Fibroblast of gingiva (primary cell): ENCODE measurements around the gene IL15RA.
A peak's percentile ranks its signal among the peaks of the same experiment; 100 is the strongest.
"Not testable (repeated sequence)": the region's sequence is repeated elsewhere in the genome, so short reads cannot be mapped to it uniquely, and the experiment has no call there.

Source experiments
- DNase-seq: peaks from one replicate; pipeline ENCODE4 v3.0.0-alpha.2; 2011; ENCODE audit warnings: low read depth

The IL15RA gene

GRCh38 chr10:6005856-6006395, 28.6 kb upstream of the IL15RA start:
- no peak for DNase-seq

DNA sequence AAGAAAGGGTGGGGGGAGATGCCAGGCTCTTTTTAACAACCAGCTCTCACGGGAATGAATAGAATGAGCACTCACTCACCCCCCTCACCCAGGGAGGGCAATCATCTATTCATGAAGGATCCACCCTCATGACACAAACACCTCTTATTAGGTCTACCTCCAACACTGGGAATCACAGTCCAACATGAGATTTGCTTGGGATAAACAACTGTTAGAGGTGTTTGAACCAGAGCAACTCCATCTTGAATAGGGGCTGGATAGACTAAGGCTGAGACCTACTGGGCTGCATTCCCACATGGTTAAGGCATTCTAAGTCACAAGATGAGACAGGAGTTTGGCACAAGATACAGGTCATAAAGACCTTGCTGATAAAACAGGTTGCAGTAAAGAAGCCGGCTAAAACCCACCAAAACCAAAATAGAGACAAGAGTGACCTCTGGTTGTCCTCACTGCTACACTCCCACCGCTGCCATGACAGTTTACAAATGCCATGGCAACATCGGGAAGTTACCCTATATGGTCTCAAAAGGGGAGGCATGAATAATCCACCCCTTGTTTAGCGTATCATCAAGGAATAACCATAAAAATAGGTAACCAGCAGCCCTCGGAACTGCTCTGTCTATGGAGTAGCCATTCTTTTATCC, 27.9 kb upstream of the IL15RA start:
- DNase-seq, result not testable (repeated sequence)

GRCh38 chr10:6002809-6003510, 25.6 kb upstream of the IL15RA start:
- DNase-seq, result no peak

DNA sequence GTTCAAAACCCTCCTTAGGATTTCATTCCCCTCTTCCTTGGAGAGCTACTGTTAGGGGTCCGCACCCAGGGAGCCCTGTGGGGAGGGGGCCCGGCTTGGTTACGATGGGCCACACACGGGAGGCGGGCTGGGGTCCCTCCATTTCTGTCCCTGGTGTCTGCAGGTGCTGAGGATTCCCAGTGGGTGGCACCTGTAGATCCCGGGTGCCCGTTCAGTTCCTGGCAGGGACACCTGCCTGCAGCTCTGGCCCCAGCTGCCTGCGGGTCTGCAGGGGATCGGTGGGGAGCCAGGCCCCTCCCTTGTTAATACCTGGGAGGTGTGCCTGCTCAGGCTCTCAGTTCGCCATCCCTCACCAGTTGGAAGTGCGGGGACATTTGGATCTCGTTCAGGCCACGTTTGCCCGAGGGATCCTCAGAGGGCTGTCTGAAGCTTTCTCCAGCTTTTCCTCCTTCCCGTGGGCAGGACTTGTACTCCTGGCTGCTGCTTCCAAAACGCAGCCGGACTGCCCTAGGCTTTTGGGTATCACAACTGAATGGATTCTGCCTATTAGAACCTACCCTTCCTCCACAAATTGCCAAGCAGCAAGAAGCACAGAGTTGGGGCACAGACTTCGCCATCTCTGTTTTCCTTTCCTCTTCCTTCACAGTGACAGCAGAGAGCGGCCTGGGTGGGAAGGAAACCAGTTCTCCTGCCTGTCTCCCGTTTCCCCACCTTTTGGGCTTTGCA, 22.3 kb upstream of the IL15RA start:
- no peak for DNase-seq

DNA sequence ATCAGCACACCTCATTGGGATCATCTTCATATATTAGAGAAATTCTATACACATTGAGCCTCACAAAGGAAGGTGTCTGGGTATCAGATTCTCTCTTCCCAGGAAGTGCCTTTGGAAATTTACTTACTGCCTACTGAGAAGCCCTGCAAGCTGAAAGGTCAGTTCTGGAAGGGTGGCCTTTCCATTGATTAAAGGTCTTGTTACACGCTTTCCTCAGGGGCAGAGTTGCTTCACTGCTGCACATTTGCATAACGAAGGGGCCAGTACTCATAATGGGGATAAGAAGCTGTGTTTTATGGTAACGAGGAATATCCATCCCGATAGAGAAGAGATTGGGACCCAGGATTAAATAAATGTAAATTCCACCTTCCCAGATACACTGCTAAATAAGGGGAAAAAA, 19.4 kb upstream of the IL15RA start:
- DNase-seq, result no peak

DNA sequence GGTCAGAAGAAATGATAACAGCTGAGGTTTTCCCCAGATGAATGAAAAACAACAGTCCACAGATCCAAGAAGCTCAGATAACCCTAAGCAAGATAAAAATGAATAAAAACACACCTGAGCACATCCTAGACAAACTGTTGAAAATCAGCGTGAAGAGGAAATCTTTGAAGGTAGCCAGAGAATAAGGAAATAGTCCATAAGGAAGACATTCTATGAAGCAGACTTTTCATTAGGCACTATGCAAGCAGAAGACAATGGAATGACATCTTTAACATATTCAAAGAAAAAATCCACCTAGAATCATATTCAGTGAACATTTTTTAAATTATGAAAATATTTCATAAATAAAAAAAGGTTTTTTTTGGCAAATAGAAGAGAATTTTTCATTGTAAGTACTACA, 15.1 kb upstream of the IL15RA start:
- DNase-seq, result no peak

GRCh38 chr10:5991708-5992107, 14.4 kb upstream of the IL15RA start:
- no peak for DNase-seq

DNA sequence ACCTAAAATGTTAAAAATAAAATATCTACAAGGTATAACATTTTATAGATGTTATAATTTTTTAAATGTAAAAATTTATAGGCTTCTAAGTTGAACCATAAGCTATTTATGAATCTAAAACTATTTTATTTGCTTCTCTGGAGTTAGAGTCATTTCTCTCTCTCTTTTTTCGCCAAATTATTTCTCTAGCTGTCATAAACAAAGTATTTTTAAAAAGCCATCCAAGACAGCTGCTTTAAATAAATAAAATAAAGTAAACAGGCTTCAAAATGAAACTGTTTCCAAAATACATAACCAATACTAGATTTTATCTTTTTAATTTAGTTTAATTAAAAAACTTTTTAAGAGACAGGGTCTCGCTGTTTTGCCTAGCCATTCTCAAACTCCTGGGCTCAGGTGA, 12.4 kb upstream of the IL15RA start:
- no peak for DNase-seq

DNA sequence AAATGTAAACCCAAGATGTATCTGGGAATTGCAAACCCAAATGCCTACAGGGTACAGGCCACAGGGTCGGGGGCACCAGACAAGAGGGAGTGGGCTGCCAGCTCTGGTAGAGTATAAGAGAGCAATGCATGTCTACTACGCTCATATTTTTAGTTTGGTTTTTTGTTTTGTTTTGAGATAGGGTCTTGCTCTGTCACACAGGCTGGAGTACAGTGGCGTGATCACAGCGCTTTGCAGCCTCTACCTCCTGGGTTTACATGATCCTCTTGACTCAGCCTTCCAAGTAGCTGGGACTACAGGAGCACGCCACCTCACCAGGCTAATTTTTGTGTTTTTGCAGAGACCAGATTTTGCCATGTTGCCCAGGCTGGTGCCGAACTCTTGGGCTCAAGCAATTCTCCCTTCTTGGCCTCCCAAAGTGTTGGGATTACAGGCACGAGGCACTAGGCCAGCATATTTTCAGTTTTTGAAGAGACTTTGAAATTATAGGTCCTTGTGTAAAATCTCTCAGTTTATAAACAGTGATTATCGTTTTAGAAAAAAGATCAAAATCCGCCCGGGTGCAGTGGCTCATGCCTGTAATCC, 11.1 kb upstream of the IL15RA start:
- DNase-seq, result no peak

DNA sequence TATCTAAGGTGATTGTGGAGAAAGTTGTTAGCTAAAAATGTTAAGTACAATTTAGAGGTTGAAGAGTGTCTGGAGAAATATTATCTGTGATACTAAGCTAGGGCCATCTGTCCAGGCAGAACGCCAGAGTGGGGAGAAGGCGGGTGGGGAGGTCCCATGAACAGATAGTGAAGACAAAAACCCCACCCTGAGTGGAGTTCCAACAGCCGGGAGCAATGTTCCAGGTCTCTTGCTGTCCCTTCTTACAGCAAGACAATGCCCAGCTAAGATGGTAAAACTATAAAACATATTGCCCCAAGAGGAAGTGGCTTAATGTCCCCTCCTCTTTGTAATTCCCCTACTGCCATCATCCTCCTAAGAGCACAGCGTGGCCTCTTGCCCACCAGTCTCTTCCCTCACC, 10.4 kb upstream of the IL15RA start:
- DNase-seq, result no peak

DNA sequence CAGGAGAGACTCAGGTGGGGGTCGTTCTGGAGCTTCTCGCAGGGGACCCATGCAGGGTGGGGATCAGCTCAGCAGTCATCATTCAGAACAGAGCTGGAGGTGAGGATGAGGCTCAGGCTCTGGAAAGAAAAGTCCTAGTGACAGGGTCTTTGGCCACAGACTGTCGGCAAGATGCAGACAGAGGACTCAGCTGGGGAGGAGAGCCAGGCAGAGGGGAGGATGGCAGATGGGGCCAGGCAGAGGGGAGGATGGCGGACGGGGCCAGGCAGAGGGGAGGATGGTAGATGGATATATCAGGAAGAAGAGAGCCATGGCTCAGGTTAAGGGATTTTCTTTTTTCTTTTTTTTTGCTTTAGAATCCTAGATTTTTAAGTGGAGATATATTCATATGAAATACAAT, 7.7 kb upstream of the IL15RA start:
- no peak for DNase-seq

GRCh38 chr10:5983774-5984173, 6.4 kb upstream of the IL15RA start:
- no peak for DNase-seq

GRCh38 chr10:5981529-5981928, 4.2 kb upstream of the IL15RA start:
- no peak for DNase-seq

DNA sequence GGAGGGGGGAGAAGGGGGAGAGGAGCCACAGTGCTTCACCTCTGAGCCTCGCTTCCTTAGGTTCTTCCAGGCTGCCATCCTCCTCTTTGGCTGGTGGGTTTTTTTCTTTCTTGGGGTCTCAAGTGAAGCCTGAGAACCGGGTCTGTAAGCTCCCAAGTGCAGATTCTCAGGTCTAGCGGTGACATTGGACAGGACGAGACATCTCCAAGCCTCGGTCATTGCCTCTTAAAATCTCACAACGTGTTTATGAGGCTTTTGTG, 817 bp upstream of the IL15RA start:
- DNase-seq, result no peak

- peak; percentile 54 for DNase-seq
Measured at GRCh38 chr10:5976512-5977470, 552 bp downstream of the IL15RA start.

DNA sequence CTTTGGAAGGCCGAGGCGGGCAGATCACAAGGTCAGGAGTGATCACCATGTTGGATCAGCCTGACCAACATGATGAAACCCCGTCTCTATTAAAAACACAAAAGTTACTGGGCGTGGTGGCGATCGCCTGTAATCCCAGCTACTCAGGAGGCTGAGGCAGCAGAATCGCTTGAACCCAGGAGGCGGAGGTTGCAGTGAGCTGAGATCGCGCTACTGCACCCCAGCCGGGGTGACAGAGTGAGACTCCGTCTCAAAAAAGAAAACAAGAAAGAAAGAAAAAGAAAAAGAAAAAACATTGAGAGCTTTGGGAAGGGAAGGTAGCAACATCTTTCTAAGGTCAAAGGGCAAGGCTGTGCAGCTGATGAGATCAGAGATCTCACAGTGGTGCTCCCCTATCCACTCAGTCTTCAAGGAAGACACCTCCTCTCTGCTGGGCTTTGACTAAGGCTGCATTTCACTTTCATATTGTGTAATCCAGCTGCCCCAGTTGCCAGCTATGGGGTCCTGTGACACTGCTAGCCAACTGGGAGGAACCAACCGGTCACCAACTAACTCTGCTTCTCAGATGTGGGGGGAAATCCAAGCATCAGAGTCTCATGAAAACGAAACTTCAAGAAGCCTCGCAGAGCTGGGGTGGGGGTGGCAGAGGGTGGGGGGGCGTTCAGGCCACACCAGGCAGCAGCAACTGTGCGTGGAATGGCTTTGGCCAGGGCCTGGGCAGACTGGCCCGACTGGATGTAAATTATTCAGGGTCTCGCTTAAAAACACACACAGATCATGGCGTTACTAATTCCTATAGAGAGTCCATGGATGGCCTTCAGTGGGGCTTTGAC, 1.5 kb downstream of the IL15RA start:
- DNase-seq, result peak; percentile 52

GRCh38 chr10:5973069-5973468, 4.3 kb downstream of the IL15RA start:
- DNase-seq, result no peak

DNA sequence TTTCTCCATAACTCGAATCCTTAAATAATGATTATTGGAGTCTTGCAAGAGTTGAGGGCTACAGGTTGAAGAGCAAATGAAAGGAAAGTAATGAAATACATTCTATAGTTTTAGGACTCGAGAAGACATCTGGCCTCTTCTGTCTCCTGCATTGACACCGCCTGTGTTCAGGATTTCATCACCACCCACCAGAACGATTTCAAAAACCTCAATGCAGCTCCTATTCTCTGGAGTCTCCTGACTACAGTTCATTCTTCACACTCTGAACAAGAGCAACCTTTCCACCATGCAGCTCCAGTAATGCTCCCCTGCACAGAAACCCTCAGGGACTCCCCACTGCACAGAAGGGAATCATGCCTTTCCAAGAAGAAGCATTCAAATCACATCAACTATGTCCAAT, 5.5 kb downstream of the IL15RA start:
- DNase-seq, result no peak

- DNase-seq, result no peak
Measured at GRCh38 chr10:5971315-5971832, 6.0 kb downstream of the IL15RA start.

DNA sequence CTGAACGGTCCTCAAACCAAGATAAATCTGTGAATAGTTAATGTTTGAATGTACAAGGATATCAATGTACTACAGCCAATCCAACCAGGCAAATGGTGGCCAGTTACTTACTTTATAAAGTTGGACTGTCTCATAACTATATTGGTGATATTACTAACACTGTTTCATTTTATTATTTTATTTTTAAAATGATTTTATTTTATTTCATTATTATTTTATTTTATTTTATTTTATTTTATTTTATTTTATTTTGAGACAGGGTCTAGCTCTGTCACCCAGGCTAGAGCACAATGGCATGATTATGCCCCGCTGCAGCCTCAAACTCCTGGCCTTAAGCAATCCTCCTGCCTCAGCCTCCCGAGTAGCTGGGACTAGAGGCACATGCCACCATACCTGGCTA, 6.8 kb downstream of the IL15RA start:
- no peak for DNase-seq

DNA sequence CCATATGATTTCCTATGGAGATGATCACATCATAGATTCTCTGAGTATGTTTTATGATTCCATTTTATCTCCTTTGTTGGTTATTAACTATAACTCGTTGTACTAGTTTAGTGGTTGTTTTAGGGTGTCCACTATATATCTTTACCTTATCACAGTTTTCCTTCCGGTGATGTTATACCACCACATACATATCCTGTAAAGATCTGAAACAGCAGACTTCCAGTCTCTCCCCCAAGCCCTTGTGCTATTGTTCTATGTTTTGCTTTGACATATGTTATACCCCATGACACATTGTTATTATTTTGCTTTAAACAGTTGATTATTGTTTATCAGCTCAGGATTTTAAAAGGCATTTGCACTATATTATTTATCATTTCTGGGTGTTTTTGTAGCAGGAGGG, 7.3 kb downstream of the IL15RA start:
- no peak for DNase-seq
